Coronary artery (tissue), 2 donors: ENCODE data around the gene STK11IP.

ENCODE experiments used
- DNase-seq: peaks from one replicate; pipeline ENCODE4 v3.0.0-alpha.2; 2017; ENCODE audit warnings: low spot score
- H3K27ac ChIP-seq, 2 donors: fragments of 200-600 bp; sonication (generic); one replicate each; pipeline ENCODE4 v1.5.1; 2016 to 2019
- H3K4me3 ChIP-seq: fragments of 200-600 bp; sonication (generic); 2 replicates; pipeline ENCODE4 v1.5.1; 2016; ENCODE audit warnings: mild to moderate bottlenecking, moderate library complexity
- TF ChIP-seq, protein P1 (sequence below): fragments of 200-600 bp; sonication (generic); IDR thresholded peaks from one replicate; pipeline ENCODE4 v1.5.1; 2019; ENCODE audit warnings: antibody characterized with exemption

Gene STK11IP

DNA sequence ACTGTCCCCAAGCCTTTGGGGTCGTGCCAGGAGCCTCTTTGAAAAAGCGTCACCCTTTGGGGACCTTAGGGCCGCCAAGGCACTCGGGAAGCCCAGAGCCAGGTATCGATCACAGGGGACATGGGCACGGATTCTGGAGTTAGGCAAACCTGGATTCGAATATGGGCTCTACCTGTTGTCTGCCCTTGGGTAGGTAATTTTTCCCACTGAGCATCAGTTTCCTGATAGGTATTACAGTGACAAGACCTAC lies 44.6 kb upstream of the STK11IP start:
- TF ChIP-seq, protein P1, sequence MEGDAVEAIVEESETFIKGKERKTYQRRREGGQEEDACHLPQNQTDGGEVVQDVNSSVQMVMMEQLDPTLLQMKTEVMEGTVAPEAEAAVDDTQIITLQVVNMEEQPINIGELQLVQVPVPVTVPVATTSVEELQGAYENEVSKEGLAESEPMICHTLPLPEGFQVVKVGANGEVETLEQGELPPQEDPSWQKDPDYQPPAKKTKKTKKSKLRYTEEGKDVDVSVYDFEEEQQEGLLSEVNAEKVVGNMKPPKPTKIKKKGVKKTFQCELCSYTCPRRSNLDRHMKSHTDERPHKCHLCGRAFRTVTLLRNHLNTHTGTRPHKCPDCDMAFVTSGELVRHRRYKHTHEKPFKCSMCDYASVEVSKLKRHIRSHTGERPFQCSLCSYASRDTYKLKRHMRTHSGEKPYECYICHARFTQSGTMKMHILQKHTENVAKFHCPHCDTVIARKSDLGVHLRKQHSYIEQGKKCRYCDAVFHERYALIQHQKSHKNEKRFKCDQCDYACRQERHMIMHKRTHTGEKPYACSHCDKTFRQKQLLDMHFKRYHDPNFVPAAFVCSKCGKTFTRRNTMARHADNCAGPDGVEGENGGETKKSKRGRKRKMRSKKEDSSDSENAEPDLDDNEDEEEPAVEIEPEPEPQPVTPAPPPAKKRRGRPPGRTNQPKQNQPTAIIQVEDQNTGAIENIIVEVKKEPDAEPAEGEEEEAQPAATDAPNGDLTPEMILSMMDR = no peak
- no peak overlapping the region for H3K27ac ChIP-seq

DNA sequence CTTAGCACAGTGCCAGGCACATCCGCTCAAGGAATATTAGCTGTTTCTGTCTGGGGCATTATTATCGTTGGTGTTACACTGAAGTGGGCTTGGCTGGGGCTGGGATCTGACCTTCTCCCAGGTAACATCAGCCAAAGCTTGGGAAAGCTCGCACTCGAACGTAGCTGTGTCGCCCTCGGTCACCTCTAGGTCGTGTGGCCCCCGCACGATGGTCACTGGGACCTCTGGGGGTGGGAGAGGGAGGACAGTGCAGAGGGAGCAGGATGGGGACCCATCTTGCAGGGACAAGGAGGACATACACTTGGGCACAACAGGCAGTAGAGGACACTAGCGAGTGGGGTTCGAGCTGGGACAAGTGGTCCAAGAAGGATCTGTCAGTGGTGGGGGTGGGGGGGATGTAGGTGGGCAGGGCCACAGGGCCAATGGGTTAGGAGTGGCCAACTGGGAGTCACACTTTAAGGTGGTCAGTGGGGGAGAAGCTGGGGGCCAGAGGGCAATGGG lies 44.1 kb upstream of the STK11IP start:
- DNase-seq = no peak
- TF ChIP-seq, protein P1 = no peak
- Histone ChIP-seq H3K4me3 (peak overlapping the region; percentile 82), H3K27ac (no peak overlapping the region)

More for the DNA sequence above, 44.6 kb upstream of the STK11IP start:
- H3K4me3 ChIP-seq = peak overlapping the region; percentile 82
- DNase-seq = no peak

DNA sequence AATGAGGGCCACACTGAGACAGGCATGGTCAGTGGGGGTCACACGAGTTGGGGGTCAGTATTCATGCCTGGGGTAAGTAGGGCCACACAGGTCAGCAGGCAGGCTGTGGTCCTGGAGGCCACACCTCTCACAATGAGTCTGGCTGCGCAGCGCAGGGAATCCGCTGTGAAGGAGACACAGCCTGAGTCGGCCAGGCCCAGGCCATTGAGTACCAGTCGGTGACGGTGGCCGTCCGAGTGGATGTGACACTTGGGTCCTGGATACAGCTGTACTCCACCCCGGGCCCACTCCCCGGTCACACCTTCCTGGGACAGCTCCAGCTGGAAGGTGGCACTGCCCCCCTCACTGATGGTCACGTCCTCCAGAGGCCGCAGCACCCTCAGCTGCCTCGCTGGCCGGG lies 43.3 kb upstream of the STK11IP start:
- H3K27ac ChIP-seq = no peak overlapping the region
- H3K4me3 ChIP-seq = no peak overlapping the region
- DNase-seq = no peak
- TF ChIP-seq, protein P1 = no peak

DNA sequence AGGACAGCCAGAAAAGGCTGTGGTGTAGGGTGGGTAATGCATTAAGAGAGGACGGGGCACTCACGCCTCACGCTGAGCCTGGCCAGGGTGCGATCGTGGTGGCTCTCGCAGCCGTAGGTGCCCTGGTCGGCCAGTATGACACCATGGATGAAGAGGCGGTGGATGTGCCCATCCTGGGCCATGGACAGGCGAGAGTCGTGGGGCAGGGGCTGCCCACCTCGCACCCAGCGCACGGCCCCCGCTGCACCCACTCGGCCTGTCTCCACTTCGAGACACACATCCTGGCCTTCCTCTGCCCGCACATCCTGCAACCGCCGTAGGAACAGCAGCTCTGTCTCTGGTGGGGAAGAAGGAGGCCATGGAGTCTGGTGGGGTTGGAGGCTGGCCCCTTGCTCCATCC lies 41.7 kb upstream of the STK11IP start:
- H3K4me3 ChIP-seq = no peak overlapping the region
- no peak overlapping the region for H3K27ac ChIP-seq
- TF ChIP-seq, protein P1 = no peak
- no peak for DNase-seq

DNA sequence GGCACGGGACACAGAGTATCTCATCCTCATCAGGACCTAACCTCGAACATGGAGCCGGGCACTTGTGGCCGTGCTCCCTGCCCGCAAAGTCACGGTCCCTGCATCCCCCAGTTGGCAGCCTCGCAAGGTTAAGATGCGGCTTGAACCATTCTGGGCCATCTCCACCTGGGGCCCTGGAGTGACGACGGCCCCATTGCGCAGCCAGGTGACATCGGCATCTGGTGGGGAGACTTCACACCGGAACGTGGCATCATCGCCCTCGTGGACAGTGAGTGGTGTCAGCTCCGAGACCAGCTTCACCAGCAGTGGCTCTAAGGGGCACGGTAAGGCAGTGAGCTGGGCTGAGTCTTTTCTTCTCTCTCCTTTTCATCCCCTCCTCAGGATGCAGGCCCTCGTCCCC lies 41.2 kb upstream of the STK11IP start:
- no peak for DNase-seq
- TF ChIP-seq, protein P1 = no peak
- no peak overlapping the region for H3K27ac ChIP-seq
- no peak overlapping the region for H3K4me3 ChIP-seq

DNA sequence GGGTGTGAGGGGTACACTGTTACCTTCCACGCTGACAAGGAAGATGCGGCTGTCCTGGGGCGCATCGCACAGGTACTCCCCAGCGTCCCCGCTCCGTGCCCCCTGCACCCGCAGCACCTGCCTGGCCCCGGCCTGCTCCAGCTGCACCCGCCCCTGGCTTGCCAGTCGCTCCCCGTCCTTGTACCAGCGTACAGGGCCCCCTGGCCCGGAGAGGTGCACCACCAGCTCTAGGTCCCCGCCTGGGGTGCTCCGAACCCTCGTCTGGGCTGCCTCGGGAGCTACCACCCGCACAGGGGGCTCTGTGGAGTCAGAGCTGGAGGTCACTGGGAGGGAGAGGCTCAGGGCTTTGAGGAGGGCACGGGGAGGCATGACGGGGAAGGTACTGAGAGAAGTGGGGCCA lies 40.3 kb upstream of the STK11IP start:
- no peak overlapping the region for H3K27ac ChIP-seq
- DNase-seq = no peak
- TF ChIP-seq, protein P1 = no peak
- H3K4me3 ChIP-seq = no peak overlapping the region

DNA sequence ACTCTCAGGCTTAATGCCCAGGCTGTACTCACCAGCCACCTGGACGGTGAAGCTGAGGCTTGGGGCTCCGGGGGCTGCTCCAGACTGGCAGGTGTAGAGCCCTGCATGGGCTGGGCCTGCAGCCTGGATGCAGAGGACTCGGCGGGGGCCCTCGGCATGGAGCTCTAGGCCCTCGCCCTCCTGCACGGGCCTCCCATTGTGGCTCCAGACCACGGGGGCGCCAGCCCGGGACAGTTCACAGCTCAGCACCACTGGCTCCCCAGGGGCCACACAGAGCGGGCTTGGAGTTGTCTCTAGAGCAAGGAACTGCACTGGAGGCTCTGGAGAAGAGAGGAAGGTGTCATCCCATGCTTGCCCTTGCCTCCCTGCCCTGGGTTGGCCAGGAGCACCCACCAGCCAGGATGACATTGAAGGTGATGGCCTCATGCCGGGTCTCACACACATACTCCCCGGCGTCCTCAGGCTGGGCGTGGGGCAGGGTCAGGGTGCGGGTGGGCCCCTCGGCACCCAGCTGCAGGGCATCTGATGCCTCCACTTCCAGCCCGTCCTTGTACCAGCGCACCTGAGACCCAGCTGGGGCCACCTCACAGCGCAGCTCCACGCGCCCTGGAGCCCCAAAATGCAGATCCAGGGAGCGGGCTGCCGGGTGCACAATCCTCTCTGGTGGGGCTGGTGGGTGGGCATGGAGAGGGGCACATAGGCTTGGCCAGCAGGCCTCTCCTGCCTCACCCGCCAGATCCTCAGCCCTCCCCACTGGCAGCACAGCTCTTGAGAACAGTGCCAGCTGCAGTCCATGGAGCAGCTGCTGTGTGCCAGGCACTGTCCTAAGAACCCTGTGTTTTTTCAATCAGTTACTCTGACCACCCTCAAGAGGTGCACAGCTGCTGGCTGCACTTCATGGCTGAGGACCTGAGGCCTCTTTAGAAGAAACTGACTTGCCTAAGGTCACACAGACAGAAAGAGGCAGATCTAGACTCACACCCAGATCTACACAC lies 39.6 kb upstream of the STK11IP start:
- no peak overlapping the region for H3K27ac ChIP-seq
- TF ChIP-seq, protein P1 = no peak
- DNase-seq = no peak
- H3K4me3 ChIP-seq = no peak overlapping the region
